GM23338 (cell line): Measurements from ENCODE around the gene FTMT. TPM values are rescaled to one million over a fixed set of nuclear protein-coding genes. Genes with fewer than 3 reads are reported as not detected.

Experiments used
- ATAC-seq: fragments of 200-7000 bp; cut with Tn5 transposase; 3 replicates; pipeline ENCODE4 v1.9.1; 2020
- DNase-seq: peaks from one replicate; pipeline ENCODE4 v3.0.0-alpha.2; 2015; ENCODE audit warnings: low spot score
- H2AFZ ChIP-seq: fragments of 200-600 bp; sonication (generic); 2 replicates; pipeline ENCODE4 v1.8.0; 2016; ENCODE audit warnings: antibody characterized with exemption, mild to moderate bottlenecking, moderate library complexity
- H3F3A ChIP-seq: fragments of 200-600 bp; sonication (generic); replicated peaks from 2 replicates; pipeline ENCODE4 v1.8.0; 2017; ENCODE audit warnings: antibody characterized with exemption, mixed run types, low read depth
- H3K27ac ChIP-seq: fragments of 200-600 bp; sonication (generic); 2 replicates; pipeline ENCODE4 v1.6.1; 2016; ENCODE audit warnings: low read depth
- H3K27me3 ChIP-seq: fragments of 200-600 bp; sonication (generic); 2 replicates; pipeline ENCODE4 v1.8.0; 2016; ENCODE audit warnings: mild to moderate bottlenecking, mixed run types, moderate library complexity; ENCODE audit not compliant: insufficient read depth
- H3K36me3 ChIP-seq: fragments of 200-600 bp; sonication (generic); 2 replicates; pipeline ENCODE4 v1.8.0; 2016; ENCODE audit warnings: mild to moderate bottlenecking; ENCODE audit not compliant: insufficient read depth
- H3K4me1 ChIP-seq: fragments of 200-600 bp; sonication (generic); 2 replicates; pipeline ENCODE4 v1.8.0; 2016; ENCODE audit warnings: mild to moderate bottlenecking, moderate library complexity; ENCODE audit not compliant: insufficient read depth
- H3K4me2 ChIP-seq: fragments of 200-600 bp; sonication (generic); 2 replicates; pipeline ENCODE4 v1.7.1; 2017; ENCODE audit warnings: mixed run types
- H3K4me3 ChIP-seq: fragments of 200-600 bp; sonication (generic); 2 replicates; pipeline ENCODE4 v1.6.1; 2016; ENCODE audit warnings: mixed run types
- H3K79me2 ChIP-seq: fragments of 200-600 bp; sonication (generic); replicated peaks from 2 replicates; pipeline ENCODE4 v1.8.0; 2017; ENCODE audit warnings: mild to moderate bottlenecking; ENCODE audit not compliant: insufficient read depth
- H3K9me2 ChIP-seq: fragments of 200-600 bp; sonication (generic); 2 replicates; pipeline ENCODE4 v1.8.0; 2017; ENCODE audit not compliant: insufficient read depth
- H4K20me1 ChIP-seq: fragments of 200-600 bp; sonication (generic); replicated peaks from 2 replicates; pipeline ENCODE4 v1.8.0; 2017; ENCODE audit warnings: mild to moderate bottlenecking; ENCODE audit not compliant: insufficient read depth
- H3K27ac Mint-ChIP-seq: 2 replicates; pipeline ENCODE4 v1.8.0; 2020; ENCODE audit warnings: inconsistent platforms, mild to moderate bottlenecking, moderate library complexity, mixed read lengths
- H3K27me3 Mint-ChIP-seq: 3 replicates; pipeline ENCODE4 v1.8.0; 2022; ENCODE audit warnings: low read depth, mild to moderate bottlenecking, moderate library complexity, mixed read lengths, inconsistent platforms; ENCODE audit not compliant: insufficient read depth, poor library complexity
- H3K36me3 Mint-ChIP-seq: 3 replicates; pipeline ENCODE4 v1.8.0; 2021; ENCODE audit warnings: low read depth, mild to moderate bottlenecking, inconsistent platforms, moderate library complexity, mixed read lengths
- H3K4me1 Mint-ChIP-seq: 3 replicates; pipeline ENCODE4 v1.8.0; 2020; ENCODE audit warnings: mild to moderate bottlenecking, inconsistent platforms, mixed read lengths
- H3K4me3 Mint-ChIP-seq: 3 replicates; pipeline ENCODE4 v1.8.0; 2021; ENCODE audit warnings: moderate library complexity, mild to moderate bottlenecking, inconsistent platforms, mixed read lengths
- H3K9me3 Mint-ChIP-seq: 3 replicates; pipeline ENCODE4 v1.8.0; 2020; ENCODE audit warnings: moderate library complexity, mild to moderate bottlenecking, inconsistent platforms, mixed read lengths
- CREB1 ChIP-seq: fragments of 250-450 bp; sonication (Bioruptor Pico); IDR thresholded peaks from 2 replicates; pipeline ENCODE4 v1.5.0; 2020; ENCODE audit warnings: low read depth, mild to moderate bottlenecking, moderate library complexity
- CTCF ChIP-seq, 2 experiments: fragments of 200-600 bp in 1 of 2; sonication (generic) in 1 of 2; conservative IDR thresholded peaks; 2 replicates each; pipeline versions ENCODE4 v1.5.1 to v1.6.1; 2016 to 2017; ENCODE audit warnings: antibody characterized with exemption in 2 of 2, low read depth in 2 of 2, mild to moderate bottlenecking in 2 of 2, moderate library complexity in 1 of 2
- ETS1 ChIP-seq: IDR thresholded peaks from 2 replicates; pipeline ENCODE4 v1.6.1; 2016; ENCODE audit warnings: antibody characterized with exemption
- EZH2 ChIP-seq: fragments of 200-600 bp; sonication (generic); IDR thresholded peaks from one replicate; pipeline ENCODE4 v1.8.0; 2017; ENCODE audit warnings: antibody characterized with exemption, mild to moderate bottlenecking, low read depth; ENCODE audit not compliant: unreplicated experiment
- JUNB ChIP-seq: IDR thresholded peaks from one replicate; pipeline ENCODE4 v1.6.1; 2016; ENCODE audit warnings: antibody characterized with exemption; ENCODE audit not compliant: unreplicated experiment
- NANOG ChIP-seq: IDR thresholded peaks from 2 replicates; pipeline ENCODE4 v1.6.1; 2016; ENCODE audit warnings: antibody characterized with exemption, borderline replicate concordance
- POLR2AphosphoS5 ChIP-seq: IDR thresholded peaks from 2 replicates; pipeline ENCODE4 v1.6.1; 2016; ENCODE audit warnings: antibody characterized with exemption, low read depth
- REST ChIP-seq: IDR thresholded peaks from one replicate; pipeline ENCODE4 v1.6.1; 2018; ENCODE audit warnings: antibody characterized with exemption; ENCODE audit not compliant: unreplicated experiment
- STAT1 ChIP-seq: IDR thresholded peaks from one replicate; pipeline ENCODE4 v1.6.1; 2016; ENCODE audit warnings: antibody characterized with exemption; ENCODE audit not compliant: unreplicated experiment
- ZNF114 ChIP-seq: fragments of 250-450 bp; sonication (Bioruptor Pico); IDR thresholded peaks from 2 replicates; pipeline ENCODE4 v1.5.0; 2020; ENCODE audit warnings: mild to moderate bottlenecking, moderate library complexity
- ZNF331 ChIP-seq: fragments of 250-450 bp; sonication (Bioruptor Pico); IDR thresholded peaks from 2 replicates; pipeline ENCODE4 v1.5.0; 2020; ENCODE audit warnings: low read depth, mild to moderate bottlenecking, moderate library complexity
- ZNF462 ChIP-seq: fragments of 250-450 bp; sonication (Bioruptor Pico); IDR thresholded peaks from 2 replicates; pipeline ENCODE4 v1.5.0; 2020; ENCODE audit warnings: mild to moderate bottlenecking, moderate library complexity
- polyA plus RNA-seq: library from polyadenylated mRNA; unstranded; fragments of >200 nt; fragmentation: Nextera tagmentation; extraction: Ambion mirVana; gene quantifications from 2 replicates; pipeline ENCODE4 v1.2.1, GENCODE V29; 2016
- total RNA-seq: library from RNA; depleted of rRNA; stranded (reverse); fragments of >200 nt; shearing (Covaris generic); gene quantifications from 2 replicates; pipeline ENCODE4 v1.2.3, GENCODE V29; 2014

Gene FTMT
- total and polyA plus RNA-seq, 2 experiments from 2014 or later, result not detected

- no peak for TF ChIP-seq POLR2AphosphoS5
- TF ChIP-seq REST, result no peak
- TF ChIP-seq ETS1, result no peak
- TF ChIP-seq ZNF114 (CRISPR knock-in tag), result no peak
- TF ChIP-seq JUNB, result no peak
- no peak for TF ChIP-seq ZNF331
- TF ChIP-seq CREB1 (CRISPR knock-in tag), result no peak
Measured at GRCh38 chr5:121872856-121873255, 21.2 kb downstream of the FTMT start (continued).

GRCh38 chr5:121873409-121873808 is 21.7 kb downstream of the FTMT start:
- Histone ChIP-seq H3K79me2 (no peaks in the 10 kb centered on the region), H3K36me3 (no peaks in the 10 kb centered on the region), H3K27ac (no peak overlapping the region), H2AFZ (no peak overlapping the region), H4K20me1 (no peaks in the 10 kb centered on the region), H3K27me3 (no peaks in the 10 kb centered on the region), H3K4me3 (no peak overlapping the region), H3K9me2 (no peaks in the 10 kb centered on the region), H3K4me1 (no peaks in the 10 kb centered on the region), H3F3A (no peaks in the 10 kb centered on the region), H3K4me2 (no peak overlapping the region)
- Mint-ChIP-seq H3K27ac (no peak overlapping the region), H3K9me3 (no peaks in the 10 kb centered on the region), H3K4me3 (no peak overlapping the region), H3K4me1 (no peaks in the 10 kb centered on the region), H3K36me3 (no peaks in the 10 kb centered on the region), H3K27me3 (no peaks in the 10 kb centered on the region)
- ATAC-seq, result no peak
- no peak for DNase-seq
- TF ChIP-seq STAT1 (no peak), EZH2 (no peak), JUNB (no peak), CTCF (conservative IDR thresholded peaks at IDR 0.05; ENCODE audit: low read depth in 2 of 2) (no peak), NANOG (no peak), ETS1 (no peak), ZNF462 (CRISPR knock-in tag) (no peak), POLR2AphosphoS5 (no peak), CREB1 (CRISPR knock-in tag) (no peak)
